ENCODE results near the gene AKT3.

DNA sequence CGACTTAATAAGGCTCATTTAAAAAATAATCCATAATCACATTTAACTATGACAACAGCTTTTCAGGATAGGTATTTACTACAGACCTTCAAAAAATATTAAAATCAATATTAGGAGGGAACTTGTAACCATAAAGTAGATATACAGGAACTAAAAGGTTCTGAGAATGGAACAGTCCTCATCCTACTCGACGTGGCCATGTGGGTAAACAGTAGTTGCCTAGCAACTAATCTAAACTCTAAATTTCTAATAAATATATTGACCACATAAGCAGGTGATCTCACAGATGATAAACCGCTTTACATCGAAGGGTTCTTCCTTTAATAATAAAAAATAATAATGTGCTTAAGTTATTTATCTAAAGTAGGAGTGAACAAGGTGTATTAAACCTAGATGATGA lies 7.9 kb downstream of the AKT3 start:
- TF ChIP-seq, protein P1, sequence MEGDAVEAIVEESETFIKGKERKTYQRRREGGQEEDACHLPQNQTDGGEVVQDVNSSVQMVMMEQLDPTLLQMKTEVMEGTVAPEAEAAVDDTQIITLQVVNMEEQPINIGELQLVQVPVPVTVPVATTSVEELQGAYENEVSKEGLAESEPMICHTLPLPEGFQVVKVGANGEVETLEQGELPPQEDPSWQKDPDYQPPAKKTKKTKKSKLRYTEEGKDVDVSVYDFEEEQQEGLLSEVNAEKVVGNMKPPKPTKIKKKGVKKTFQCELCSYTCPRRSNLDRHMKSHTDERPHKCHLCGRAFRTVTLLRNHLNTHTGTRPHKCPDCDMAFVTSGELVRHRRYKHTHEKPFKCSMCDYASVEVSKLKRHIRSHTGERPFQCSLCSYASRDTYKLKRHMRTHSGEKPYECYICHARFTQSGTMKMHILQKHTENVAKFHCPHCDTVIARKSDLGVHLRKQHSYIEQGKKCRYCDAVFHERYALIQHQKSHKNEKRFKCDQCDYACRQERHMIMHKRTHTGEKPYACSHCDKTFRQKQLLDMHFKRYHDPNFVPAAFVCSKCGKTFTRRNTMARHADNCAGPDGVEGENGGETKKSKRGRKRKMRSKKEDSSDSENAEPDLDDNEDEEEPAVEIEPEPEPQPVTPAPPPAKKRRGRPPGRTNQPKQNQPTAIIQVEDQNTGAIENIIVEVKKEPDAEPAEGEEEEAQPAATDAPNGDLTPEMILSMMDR (IDR thresholded peaks at IDR 0.05) = no peak
- no peak for TF ChIP-seq EZH2 (IDR thresholded peaks at IDR 0.05)
- TF ChIP-seq EZH2phosphoT487 (IDR thresholded peaks at IDR 0.05) = no peak

All from neural progenitor cell (in vitro differentiated cells).